Right lobe of liver (tissue), 4 donors: ENCODE results near the gene PCID2.

Experiments
- POLR2A ChIP-seq: fragments of 450-650 bp; IDR thresholded peaks from one replicate; pipeline ENCODE4 v1.6.1; 2017; ENCODE audit warnings: antibody characterized with exemption, mild to moderate bottlenecking
- TF ChIP-seq, protein P1 (sequence below), 4 donors: fragments of 200-600 bp in 3 of 4; fragments of 450-650 bp in 1 of 4; IDR thresholded peaks; one replicate each; pipeline versions ENCODE4 v1.5.1 to v1.8.0; 2016 to 2022; ENCODE audit warnings: antibody characterized with exemption in 4 of 4, mild to moderate bottlenecking in 2 of 4
- donor health status: DM: no; HTN: no; CAD: no.
- donor health status: DM: no; HTN: no; CAD: no.
- donor health status: DM: no; HTN: yes; CAD: no.

DNA sequence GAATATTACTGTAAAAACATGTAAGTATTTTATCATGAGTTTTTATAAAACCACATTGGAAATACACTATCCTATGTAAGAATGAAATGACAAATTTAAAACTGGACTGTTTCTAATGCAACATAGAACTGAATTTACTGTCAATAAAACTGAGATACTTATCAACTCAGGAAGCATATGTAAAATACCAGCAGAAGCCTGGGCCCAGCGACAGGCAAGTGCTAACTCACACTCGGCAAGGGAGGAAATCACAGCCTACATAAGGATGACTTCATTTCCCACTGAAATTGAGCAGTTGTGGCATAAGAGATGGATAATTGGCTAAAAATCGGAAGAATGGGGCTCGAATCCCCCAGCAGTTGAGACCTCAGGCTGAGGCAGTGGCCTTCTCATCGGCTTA, 38.0 kb downstream of the PCID2 start:
- TF ChIP-seq, protein P1, sequence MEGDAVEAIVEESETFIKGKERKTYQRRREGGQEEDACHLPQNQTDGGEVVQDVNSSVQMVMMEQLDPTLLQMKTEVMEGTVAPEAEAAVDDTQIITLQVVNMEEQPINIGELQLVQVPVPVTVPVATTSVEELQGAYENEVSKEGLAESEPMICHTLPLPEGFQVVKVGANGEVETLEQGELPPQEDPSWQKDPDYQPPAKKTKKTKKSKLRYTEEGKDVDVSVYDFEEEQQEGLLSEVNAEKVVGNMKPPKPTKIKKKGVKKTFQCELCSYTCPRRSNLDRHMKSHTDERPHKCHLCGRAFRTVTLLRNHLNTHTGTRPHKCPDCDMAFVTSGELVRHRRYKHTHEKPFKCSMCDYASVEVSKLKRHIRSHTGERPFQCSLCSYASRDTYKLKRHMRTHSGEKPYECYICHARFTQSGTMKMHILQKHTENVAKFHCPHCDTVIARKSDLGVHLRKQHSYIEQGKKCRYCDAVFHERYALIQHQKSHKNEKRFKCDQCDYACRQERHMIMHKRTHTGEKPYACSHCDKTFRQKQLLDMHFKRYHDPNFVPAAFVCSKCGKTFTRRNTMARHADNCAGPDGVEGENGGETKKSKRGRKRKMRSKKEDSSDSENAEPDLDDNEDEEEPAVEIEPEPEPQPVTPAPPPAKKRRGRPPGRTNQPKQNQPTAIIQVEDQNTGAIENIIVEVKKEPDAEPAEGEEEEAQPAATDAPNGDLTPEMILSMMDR (IDR thresholded peaks at IDR 0.05), result no peak
- no peak for TF ChIP-seq POLR2A
